Epithelial cell of proximal tubule (primary cell): Measurements from ENCODE around the gene ATP11A. TPM values are rescaled to one million over a fixed set of nuclear protein-coding genes. Genes with fewer than 3 reads are reported as not detected.

Experiments
- DNase-seq: peaks from one replicate; pipeline ENCODE4 v3.0.0-alpha.2; 2011; ENCODE audit warnings: low read depth
- H3K4me3 ChIP-seq: 2 replicates; pipeline ENCODE4 v1.5.1; 2011; ENCODE audit warnings: low read depth, mild to moderate bottlenecking, low read length
- total RNA-seq: library from RNA; depleted of rRNA; stranded (reverse); fragments of >200 nt; gene quantifications from 2 replicates; pipeline ENCODE4 v1.2.3, GENCODE V29; 2015
- TF ChIP-seq, protein P1 (sequence below): conservative IDR thresholded peaks from 2 replicates; pipeline ENCODE4 v1.5.1; 2012; ENCODE audit warnings: low read depth, mild to moderate bottlenecking, low read length

The ATP11A gene
- total RNA-seq, 1 donor from 2014 or later: 27.2 TPM

DNA sequence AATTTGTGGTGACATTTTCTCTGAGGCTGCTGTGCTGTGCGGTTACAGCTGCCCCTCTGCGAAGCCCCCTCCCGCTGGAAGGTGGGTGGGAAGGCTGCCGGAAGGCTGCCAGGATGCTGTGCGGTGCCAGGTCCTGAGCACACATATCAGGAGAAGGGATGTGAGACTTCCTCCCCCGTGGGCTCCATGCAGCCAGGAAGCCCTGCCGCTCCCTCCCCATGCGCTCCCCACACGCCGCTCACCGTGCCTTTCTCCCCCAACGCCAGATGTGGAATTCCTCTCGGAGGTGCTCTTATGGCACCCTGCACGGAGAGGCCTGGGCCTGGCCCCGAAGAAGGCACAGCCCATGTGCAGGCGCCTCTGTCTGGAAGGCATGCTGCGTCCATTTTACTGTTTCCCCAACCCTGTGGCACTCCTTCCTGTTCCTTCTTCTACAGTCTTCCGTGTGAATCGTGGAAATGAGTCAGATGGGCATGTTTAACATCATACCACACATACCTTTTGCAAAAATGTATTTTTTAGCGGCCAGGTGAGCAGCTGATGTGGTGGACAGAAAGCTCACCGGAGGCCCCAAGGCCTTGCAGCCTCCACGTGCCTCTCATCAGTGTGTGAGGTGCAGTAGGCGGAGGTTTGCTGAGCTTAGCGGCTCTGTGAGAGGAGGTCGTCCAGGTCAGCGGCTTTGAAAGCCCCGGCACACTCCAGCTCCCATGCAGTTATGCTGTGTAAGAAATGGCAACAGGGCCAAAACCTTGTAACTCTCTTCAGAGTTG lies 88.0 kb downstream of the ATP11A start:
- no peak overlapping the region for H3K4me3 ChIP-seq
- no peak for DNase-seq
- TF ChIP-seq, protein P1, sequence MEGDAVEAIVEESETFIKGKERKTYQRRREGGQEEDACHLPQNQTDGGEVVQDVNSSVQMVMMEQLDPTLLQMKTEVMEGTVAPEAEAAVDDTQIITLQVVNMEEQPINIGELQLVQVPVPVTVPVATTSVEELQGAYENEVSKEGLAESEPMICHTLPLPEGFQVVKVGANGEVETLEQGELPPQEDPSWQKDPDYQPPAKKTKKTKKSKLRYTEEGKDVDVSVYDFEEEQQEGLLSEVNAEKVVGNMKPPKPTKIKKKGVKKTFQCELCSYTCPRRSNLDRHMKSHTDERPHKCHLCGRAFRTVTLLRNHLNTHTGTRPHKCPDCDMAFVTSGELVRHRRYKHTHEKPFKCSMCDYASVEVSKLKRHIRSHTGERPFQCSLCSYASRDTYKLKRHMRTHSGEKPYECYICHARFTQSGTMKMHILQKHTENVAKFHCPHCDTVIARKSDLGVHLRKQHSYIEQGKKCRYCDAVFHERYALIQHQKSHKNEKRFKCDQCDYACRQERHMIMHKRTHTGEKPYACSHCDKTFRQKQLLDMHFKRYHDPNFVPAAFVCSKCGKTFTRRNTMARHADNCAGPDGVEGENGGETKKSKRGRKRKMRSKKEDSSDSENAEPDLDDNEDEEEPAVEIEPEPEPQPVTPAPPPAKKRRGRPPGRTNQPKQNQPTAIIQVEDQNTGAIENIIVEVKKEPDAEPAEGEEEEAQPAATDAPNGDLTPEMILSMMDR: no peak

DNA sequence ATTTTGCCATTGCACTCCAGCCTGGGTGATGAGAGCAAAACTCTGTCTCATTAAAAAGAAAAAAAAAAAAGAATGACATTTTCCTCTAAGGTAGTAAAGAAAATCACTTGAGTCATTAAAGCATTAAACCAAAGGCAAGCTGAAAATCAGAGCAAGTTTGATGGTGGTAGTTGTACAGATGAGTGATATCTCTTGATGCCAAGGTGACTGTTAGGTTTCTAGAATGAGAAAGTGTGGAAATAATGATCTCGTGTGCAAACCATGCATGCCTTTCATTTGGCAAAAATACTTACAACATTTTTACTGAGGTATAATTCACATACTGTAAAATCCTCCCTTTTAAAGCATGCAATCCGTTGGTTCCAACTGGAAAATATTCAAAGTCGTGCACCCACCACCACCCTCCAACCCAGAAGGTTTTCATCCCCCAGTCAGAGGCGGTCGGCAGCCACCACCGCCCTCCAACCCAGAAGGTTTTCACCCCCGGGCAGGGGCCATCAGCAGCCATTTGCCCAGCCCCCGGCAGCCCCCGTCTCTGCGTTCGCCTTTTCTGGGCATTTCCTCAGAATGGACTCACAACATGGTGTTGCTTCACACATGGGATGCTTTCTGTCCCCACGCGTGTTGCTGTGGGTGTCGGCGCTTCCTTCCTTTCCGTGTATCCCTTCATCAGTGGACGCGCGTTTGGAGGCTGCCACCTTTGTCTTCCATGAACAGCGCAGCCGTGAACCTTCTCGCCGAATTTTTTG lies 90.2 kb downstream of the ATP11A start:
- DNase-seq: no peak
- TF ChIP-seq, protein P1: no peak
- H3K4me3 ChIP-seq: no peak overlapping the region

DNA sequence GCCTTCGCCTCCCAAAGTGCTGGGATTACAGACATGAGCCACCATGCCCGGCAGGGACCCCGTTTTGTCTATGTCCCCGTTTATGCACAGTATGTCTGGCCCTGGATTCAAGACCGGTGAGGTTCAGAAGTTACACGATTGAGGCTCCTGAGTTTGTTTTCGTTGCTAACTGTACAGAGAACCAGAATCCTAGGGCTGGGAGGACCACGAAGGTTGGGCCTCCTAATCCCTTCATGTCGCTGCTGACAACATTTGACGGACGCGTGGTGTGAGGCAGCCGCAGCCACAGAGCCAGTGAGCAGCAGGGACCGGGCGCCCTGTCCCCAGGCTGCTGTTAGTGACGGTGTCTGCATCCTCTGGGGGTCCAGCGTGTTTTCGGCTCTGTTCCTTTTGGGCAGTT lies 91.4 kb downstream of the ATP11A start:
- H3K4me3 ChIP-seq: no peak overlapping the region
- TF ChIP-seq, protein P1: no peak
- no peak for DNase-seq

GRCh38 chr13:112781881-112782361 lies 92.1 kb downstream of the ATP11A start:
- H3K4me3 ChIP-seq: no peak overlapping the region
- DNase-seq: no peak
- TF ChIP-seq, protein P1: no peak

DNA sequence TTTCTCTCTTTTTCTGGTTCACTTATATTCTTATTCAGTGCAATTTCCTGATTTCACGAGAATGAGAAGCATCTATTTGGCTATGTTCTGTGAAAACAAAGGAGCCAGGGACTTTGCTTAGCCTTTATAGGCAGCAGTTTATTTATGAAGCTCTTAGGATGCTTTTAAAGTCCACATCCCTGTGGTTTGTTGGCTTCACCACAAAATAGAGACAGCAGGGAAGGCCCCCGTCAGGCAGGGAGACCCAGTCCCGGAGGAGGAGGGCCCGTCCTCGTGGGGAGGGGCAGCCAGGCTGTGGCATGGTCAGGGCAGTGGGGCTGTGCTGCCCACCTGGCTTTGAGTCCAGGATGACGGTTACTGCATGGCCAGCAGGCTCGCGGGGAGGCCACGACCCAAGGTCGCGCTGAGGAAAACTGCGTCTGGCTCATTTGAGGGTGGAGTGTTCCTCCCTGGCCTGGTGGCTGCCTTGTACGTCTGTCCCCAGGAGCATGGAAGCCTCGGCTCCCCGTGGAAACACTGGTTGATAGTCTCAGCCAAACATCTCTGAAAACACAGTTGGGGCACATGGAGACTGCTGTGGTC lies 92.7 kb downstream of the ATP11A start:
- TF ChIP-seq, protein P1: no peak
- DNase-seq: no peak
- H3K4me3 ChIP-seq: no peak overlapping the region

- TF ChIP-seq, protein P1: no peak
- DNase-seq: no peak
- H3K4me3 ChIP-seq: no peak overlapping the region
These were observed 93.5 kb downstream of the ATP11A start for GRCh38 chr13:112783135-112783977.
